Measurements from ENCODE around the gene DPYSL3.

DNA sequence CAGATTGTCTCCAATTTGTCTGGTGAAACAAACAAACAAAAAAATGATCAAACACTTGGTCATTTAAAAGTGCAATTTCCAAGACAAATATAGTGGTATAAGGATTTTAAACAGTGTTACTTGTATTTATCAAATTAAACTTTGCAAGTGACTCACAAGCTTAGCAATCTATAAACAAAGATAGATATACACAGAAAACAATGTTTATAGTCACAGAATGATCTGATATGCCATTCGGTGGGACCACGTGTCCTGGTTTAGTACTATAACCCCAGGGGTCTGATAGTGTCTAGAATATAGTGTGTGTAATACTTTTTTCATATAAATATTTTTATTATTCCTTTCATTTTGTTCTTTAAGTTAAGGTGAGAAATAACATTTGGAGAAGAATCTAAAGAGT lies 91.3 kb downstream of the DPYSL3 start:
- no peak for TF ChIP-seq CTCF (IDR thresholded peaks at IDR 0.05)
- no peak for TF ChIP-seq POLR2AphosphoS5 (IDR thresholded peaks at IDR 0.05)
- no peak for TF ChIP-seq POLR2A (IDR thresholded peaks at IDR 0.05)
- TF ChIP-seq EP300 (IDR thresholded peaks at IDR 0.05), result no peak

Data from gastroesophageal sphincter (tissue), 3 donors.